GM23338 (cell line): Measurements from ENCODE around the gene MAP6D1. TPM values are rescaled to one million over a fixed set of nuclear protein-coding genes. Genes with fewer than 3 reads are reported as not detected.

Source experiments
- ATAC-seq: fragments of 200-7000 bp; cut with Tn5 transposase; 3 replicates; pipeline ENCODE4 v1.9.1; 2020
- DNase-seq: peaks from one replicate; pipeline ENCODE4 v3.0.0-alpha.2; 2015; ENCODE audit warnings: low spot score
- H2AFZ ChIP-seq: fragments of 200-600 bp; sonication (generic); 2 replicates; pipeline ENCODE4 v1.8.0; 2016; ENCODE audit warnings: antibody characterized with exemption, mild to moderate bottlenecking, moderate library complexity
- H3F3A ChIP-seq: fragments of 200-600 bp; sonication (generic); replicated peaks from 2 replicates; pipeline ENCODE4 v1.8.0; 2017; ENCODE audit warnings: antibody characterized with exemption, mixed run types, low read depth
- H3K27ac ChIP-seq: fragments of 200-600 bp; sonication (generic); 2 replicates; pipeline ENCODE4 v1.6.1; 2016; ENCODE audit warnings: low read depth
- H3K27me3 ChIP-seq: fragments of 200-600 bp; sonication (generic); 2 replicates; pipeline ENCODE4 v1.8.0; 2016; ENCODE audit warnings: mild to moderate bottlenecking, mixed run types, moderate library complexity; ENCODE audit not compliant: insufficient read depth
- H3K36me3 ChIP-seq: fragments of 200-600 bp; sonication (generic); 2 replicates; pipeline ENCODE4 v1.8.0; 2016; ENCODE audit warnings: mild to moderate bottlenecking; ENCODE audit not compliant: insufficient read depth
- H3K4me1 ChIP-seq: fragments of 200-600 bp; sonication (generic); 2 replicates; pipeline ENCODE4 v1.8.0; 2016; ENCODE audit warnings: mild to moderate bottlenecking, moderate library complexity; ENCODE audit not compliant: insufficient read depth
- H3K4me2 ChIP-seq: fragments of 200-600 bp; sonication (generic); 2 replicates; pipeline ENCODE4 v1.7.1; 2017; ENCODE audit warnings: mixed run types
- H3K4me3 ChIP-seq: fragments of 200-600 bp; sonication (generic); 2 replicates; pipeline ENCODE4 v1.6.1; 2016; ENCODE audit warnings: mixed run types
- H3K79me2 ChIP-seq: fragments of 200-600 bp; sonication (generic); replicated peaks from 2 replicates; pipeline ENCODE4 v1.8.0; 2017; ENCODE audit warnings: mild to moderate bottlenecking; ENCODE audit not compliant: insufficient read depth
- H3K9me2 ChIP-seq: fragments of 200-600 bp; sonication (generic); 2 replicates; pipeline ENCODE4 v1.8.0; 2017; ENCODE audit not compliant: insufficient read depth
- H4K20me1 ChIP-seq: fragments of 200-600 bp; sonication (generic); replicated peaks from 2 replicates; pipeline ENCODE4 v1.8.0; 2017; ENCODE audit warnings: mild to moderate bottlenecking; ENCODE audit not compliant: insufficient read depth
- H3K27ac Mint-ChIP-seq: 2 replicates; pipeline ENCODE4 v1.8.0; 2020; ENCODE audit warnings: inconsistent platforms, mild to moderate bottlenecking, moderate library complexity, mixed read lengths
- H3K27me3 Mint-ChIP-seq: 3 replicates; pipeline ENCODE4 v1.8.0; 2022; ENCODE audit warnings: low read depth, mild to moderate bottlenecking, moderate library complexity, mixed read lengths, inconsistent platforms; ENCODE audit not compliant: insufficient read depth, poor library complexity
- H3K36me3 Mint-ChIP-seq: 3 replicates; pipeline ENCODE4 v1.8.0; 2021; ENCODE audit warnings: low read depth, mild to moderate bottlenecking, inconsistent platforms, moderate library complexity, mixed read lengths
- H3K4me1 Mint-ChIP-seq: 3 replicates; pipeline ENCODE4 v1.8.0; 2020; ENCODE audit warnings: mild to moderate bottlenecking, inconsistent platforms, mixed read lengths
- H3K4me3 Mint-ChIP-seq: 3 replicates; pipeline ENCODE4 v1.8.0; 2021; ENCODE audit warnings: moderate library complexity, mild to moderate bottlenecking, inconsistent platforms, mixed read lengths
- H3K9me3 Mint-ChIP-seq: 3 replicates; pipeline ENCODE4 v1.8.0; 2020; ENCODE audit warnings: moderate library complexity, mild to moderate bottlenecking, inconsistent platforms, mixed read lengths
- EZH2 ChIP-seq: fragments of 200-600 bp; sonication (generic); IDR thresholded peaks from one replicate; pipeline ENCODE4 v1.8.0; 2017; ENCODE audit warnings: antibody characterized with exemption, mild to moderate bottlenecking, low read depth; ENCODE audit not compliant: unreplicated experiment
- NANOG ChIP-seq: IDR thresholded peaks from 2 replicates; pipeline ENCODE4 v1.6.1; 2016; ENCODE audit warnings: antibody characterized with exemption, borderline replicate concordance
- STAT1 ChIP-seq: IDR thresholded peaks from one replicate; pipeline ENCODE4 v1.6.1; 2016; ENCODE audit warnings: antibody characterized with exemption; ENCODE audit not compliant: unreplicated experiment
- ZNF114 ChIP-seq: fragments of 250-450 bp; sonication (Bioruptor Pico); IDR thresholded peaks from 2 replicates; pipeline ENCODE4 v1.5.0; 2020; ENCODE audit warnings: mild to moderate bottlenecking, moderate library complexity
- polyA plus RNA-seq: library from polyadenylated mRNA; unstranded; fragments of >200 nt; fragmentation: Nextera tagmentation; extraction: Ambion mirVana; gene quantifications from 2 replicates; pipeline ENCODE4 v1.2.1, GENCODE V29; 2016
- total RNA-seq: library from RNA; depleted of rRNA; stranded (reverse); fragments of >200 nt; shearing (Covaris generic); gene quantifications from 2 replicates; pipeline ENCODE4 v1.2.3, GENCODE V29; 2014
- TF ChIP-seq, protein P1 (sequence below): IDR thresholded peaks from one replicate; pipeline ENCODE4 v1.6.1; 2018; ENCODE audit warnings: antibody characterized with exemption; ENCODE audit not compliant: unreplicated experiment
- TF ChIP-seq, protein P2 (sequence below), 2 experiments: fragments of 200-600 bp in 1 of 2; sonication (generic) in 1 of 2; conservative IDR thresholded peaks; 2 replicates each; pipeline versions ENCODE4 v1.5.1 to v1.6.1; 2016 to 2017; ENCODE audit warnings: antibody characterized with exemption in 2 of 2, low read depth in 2 of 2, mild to moderate bottlenecking in 2 of 2, moderate library complexity in 1 of 2
- TF ChIP-seq, protein P3 (sequence below): fragments of 250-450 bp; sonication (Bioruptor Pico); IDR thresholded peaks from 2 replicates; pipeline ENCODE4 v1.5.0; 2020; ENCODE audit warnings: mild to moderate bottlenecking, moderate library complexity
- TF ChIP-seq, protein P4 (sequence below): IDR thresholded peaks from 2 replicates; pipeline ENCODE4 v1.6.1; 2016; ENCODE audit warnings: antibody characterized with exemption

MAP6D1 gene
- total and polyA plus RNA-seq, 2 experiments from 2014 or later, result 2.6 to 8.2 TPM

DNA sequence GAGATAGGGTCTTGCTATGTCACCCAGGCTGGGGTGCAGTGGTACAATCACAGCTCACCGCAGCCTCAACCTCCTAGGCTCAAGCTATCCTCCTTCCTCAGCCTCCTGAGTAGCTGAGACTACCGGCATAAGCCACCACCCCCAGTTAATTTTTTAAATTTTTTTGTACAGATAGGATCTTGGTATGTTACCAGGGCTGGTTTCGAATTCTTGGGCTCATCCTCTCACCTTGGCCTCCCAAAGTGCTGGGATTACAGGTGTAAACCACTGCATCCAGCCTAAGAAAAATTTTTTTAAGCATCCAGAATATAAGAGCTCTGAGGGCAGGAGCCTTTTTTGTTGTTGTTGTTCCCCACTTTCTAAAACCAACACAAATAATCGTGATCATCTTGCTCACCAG, 14.4 kb upstream of the MAP6D1 start (continued):
- TF ChIP-seq, protein P1, sequence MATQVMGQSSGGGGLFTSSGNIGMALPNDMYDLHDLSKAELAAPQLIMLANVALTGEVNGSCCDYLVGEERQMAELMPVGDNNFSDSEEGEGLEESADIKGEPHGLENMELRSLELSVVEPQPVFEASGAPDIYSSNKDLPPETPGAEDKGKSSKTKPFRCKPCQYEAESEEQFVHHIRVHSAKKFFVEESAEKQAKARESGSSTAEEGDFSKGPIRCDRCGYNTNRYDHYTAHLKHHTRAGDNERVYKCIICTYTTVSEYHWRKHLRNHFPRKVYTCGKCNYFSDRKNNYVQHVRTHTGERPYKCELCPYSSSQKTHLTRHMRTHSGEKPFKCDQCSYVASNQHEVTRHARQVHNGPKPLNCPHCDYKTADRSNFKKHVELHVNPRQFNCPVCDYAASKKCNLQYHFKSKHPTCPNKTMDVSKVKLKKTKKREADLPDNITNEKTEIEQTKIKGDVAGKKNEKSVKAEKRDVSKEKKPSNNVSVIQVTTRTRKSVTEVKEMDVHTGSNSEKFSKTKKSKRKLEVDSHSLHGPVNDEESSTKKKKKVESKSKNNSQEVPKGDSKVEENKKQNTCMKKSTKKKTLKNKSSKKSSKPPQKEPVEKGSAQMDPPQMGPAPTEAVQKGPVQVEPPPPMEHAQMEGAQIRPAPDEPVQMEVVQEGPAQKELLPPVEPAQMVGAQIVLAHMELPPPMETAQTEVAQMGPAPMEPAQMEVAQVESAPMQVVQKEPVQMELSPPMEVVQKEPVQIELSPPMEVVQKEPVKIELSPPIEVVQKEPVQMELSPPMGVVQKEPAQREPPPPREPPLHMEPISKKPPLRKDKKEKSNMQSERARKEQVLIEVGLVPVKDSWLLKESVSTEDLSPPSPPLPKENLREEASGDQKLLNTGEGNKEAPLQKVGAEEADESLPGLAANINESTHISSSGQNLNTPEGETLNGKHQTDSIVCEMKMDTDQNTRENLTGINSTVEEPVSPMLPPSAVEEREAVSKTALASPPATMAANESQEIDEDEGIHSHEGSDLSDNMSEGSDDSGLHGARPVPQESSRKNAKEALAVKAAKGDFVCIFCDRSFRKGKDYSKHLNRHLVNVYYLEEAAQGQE, result no peak
- TF ChIP-seq EZH2 (no peak), STAT1 (no peak), NANOG (no peak)
- TF ChIP-seq, protein P2, sequence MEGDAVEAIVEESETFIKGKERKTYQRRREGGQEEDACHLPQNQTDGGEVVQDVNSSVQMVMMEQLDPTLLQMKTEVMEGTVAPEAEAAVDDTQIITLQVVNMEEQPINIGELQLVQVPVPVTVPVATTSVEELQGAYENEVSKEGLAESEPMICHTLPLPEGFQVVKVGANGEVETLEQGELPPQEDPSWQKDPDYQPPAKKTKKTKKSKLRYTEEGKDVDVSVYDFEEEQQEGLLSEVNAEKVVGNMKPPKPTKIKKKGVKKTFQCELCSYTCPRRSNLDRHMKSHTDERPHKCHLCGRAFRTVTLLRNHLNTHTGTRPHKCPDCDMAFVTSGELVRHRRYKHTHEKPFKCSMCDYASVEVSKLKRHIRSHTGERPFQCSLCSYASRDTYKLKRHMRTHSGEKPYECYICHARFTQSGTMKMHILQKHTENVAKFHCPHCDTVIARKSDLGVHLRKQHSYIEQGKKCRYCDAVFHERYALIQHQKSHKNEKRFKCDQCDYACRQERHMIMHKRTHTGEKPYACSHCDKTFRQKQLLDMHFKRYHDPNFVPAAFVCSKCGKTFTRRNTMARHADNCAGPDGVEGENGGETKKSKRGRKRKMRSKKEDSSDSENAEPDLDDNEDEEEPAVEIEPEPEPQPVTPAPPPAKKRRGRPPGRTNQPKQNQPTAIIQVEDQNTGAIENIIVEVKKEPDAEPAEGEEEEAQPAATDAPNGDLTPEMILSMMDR (conservative IDR thresholded peaks at IDR 0.05; ENCODE audit: low read depth in 2 of 2), result no peak

DNA sequence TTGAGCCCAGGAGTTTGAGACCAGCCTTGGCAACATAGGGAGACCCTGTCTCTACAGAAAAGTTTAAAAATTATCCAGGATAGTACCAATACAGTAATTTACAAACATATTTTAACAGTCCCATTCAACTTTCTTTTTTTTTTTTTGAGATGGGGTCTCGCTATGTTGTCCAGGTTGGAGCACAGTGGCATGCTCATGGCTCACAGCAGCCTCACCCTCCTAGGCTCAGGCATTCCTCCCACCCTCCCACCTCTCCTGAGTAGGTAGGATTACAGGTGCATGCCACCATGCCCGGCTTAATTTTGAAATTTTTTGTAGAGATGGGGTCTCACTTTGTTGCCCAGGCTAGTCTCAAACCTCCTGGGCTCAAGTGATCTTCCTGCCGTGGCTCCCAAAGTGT, 12.5 kb upstream of the MAP6D1 start:
- no peak for ATAC-seq
- Histone ChIP-seq H3K9me2 (no peaks in the 10 kb centered on the region), H3F3A (no peaks in the 10 kb centered on the region), H3K27ac (no peak overlapping the region), H4K20me1 (peaks cover 6% of the 10 kb centered on the region; the same call in 1 of the 2 replicates), H3K4me2 (no peak overlapping the region), H3K27me3 (no peaks in the 10 kb centered on the region), H3K79me2 (no peaks in the 10 kb centered on the region), H3K36me3 (peaks cover 14% of the 10 kb centered on the region), H3K4me3 (no peak overlapping the region), H3K4me1 (no peaks in the 10 kb centered on the region), H2AFZ (no peak overlapping the region)
- H3K27ac Mint-ChIP-seq, result no peak overlapping the region
- no peak overlapping the region for H3K4me3 Mint-ChIP-seq
- DNase-seq, result no peak
- H3K4me1 Mint-ChIP-seq, result no peaks in the 10 kb centered on the region
- peaks cover 60% of the 10 kb centered on the region for H3K36me3 Mint-ChIP-seq
- peaks cover 2% of the 10 kb centered on the region for H3K27me3 Mint-ChIP-seq
- H3K9me3 Mint-ChIP-seq, result no peaks in the 10 kb centered on the region
- TF ChIP-seq, protein P3, sequence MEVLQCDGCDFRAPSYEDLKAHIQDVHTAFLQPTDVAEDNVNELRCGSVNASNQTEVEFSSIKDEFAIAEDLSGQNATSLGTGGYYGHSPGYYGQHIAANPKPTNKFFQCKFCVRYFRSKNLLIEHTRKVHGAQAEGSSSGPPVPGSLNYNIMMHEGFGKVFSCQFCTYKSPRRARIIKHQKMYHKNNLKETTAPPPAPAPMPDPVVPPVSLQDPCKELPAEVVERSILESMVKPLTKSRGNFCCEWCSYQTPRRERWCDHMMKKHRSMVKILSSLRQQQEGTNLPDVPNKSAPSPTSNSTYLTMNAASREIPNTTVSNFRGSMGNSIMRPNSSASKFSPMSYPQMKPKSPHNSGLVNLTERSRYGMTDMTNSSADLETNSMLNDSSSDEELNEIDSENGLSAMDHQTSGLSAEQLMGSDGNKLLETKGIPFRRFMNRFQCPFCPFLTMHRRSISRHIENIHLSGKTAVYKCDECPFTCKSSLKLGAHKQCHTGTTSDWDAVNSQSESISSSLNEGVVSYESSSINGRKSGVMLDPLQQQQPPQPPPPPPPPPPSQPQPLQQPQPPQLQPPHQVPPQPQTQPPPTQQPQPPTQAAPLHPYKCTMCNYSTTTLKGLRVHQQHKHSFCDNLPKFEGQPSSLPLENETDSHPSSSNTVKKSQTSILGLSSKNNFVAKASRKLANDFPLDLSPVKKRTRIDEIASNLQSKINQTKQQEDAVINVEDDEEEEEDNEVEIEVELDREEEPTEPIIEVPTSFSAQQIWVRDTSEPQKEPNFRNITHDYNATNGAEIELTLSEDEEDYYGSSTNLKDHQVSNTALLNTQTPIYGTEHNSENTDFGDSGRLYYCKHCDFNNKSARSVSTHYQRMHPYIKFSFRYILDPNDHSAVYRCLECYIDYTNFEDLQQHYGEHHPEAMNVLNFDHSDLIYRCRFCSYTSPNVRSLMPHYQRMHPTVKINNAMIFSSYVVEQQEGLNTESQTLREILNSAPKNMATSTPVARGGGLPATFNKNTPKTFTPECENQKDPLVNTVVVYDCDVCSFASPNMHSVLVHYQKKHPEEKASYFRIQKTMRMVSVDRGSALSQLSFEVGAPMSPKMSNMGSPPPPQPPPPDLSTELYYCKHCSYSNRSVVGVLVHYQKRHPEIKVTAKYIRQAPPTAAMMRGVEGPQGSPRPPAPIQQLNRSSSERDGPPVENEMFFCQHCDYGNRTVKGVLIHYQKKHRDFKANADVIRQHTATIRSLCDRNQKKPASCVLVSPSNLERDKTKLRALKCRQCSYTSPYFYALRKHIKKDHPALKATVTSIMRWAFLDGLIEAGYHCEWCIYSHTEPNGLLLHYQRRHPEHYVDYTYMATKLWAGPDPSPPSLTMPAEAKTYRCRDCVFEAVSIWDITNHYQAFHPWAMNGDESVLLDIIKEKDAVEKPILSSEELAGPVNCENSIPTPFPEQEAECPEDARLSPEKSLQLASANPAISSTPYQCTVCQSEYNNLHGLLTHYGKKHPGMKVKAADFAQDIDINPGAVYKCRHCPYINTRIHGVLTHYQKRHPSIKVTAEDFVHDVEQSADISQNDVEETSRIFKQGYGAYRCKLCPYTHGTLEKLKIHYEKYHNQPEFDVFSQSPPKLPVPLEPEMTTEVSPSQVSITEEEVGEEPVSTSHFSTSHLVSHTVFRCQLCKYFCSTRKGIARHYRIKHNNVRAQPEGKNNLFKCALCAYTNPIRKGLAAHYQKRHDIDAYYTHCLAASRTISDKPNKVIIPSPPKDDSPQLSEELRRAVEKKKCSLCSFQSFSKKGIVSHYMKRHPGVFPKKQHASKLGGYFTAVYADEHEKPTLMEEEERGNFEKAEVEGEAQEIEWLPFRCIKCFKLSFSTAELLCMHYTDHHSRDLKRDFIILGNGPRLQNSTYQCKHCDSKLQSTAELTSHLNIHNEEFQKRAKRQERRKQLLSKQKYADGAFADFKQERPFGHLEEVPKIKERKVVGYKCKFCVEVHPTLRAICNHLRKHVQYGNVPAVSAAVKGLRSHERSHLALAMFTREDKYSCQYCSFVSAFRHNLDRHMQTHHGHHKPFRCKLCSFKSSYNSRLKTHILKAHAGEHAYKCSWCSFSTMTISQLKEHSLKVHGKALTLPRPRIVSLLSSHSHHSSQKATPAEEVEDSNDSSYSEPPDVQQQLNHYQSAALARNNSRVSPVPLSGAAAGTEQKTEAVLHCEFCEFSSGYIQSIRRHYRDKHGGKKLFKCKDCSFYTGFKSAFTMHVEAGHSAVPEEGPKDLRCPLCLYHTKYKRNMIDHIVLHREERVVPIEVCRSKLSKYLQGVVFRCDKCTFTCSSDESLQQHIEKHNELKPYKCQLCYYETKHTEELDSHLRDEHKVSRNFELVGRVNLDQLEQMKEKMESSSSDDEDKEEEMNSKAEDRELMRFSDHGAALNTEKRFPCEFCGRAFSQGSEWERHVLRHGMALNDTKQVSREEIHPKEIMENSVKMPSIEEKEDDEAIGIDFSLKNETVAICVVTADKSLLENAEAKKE (CRISPR knock-in tag), result no peak
- TF ChIP-seq, protein P4, sequence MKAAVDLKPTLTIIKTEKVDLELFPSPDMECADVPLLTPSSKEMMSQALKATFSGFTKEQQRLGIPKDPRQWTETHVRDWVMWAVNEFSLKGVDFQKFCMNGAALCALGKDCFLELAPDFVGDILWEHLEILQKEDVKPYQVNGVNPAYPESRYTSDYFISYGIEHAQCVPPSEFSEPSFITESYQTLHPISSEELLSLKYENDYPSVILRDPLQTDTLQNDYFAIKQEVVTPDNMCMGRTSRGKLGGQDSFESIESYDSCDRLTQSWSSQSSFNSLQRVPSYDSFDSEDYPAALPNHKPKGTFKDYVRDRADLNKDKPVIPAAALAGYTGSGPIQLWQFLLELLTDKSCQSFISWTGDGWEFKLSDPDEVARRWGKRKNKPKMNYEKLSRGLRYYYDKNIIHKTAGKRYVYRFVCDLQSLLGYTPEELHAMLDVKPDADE, result no peak
- TF ChIP-seq EZH2, result no peak
- no peak for TF ChIP-seq ZNF114 (CRISPR knock-in tag)
- TF ChIP-seq, protein P1, result no peak
